Retinal pigment epithelial cell (primary cell): ENCODE data around the gene RBMS1.

ENCODE experiments used
- DNase-seq: peaks from one replicate; pipeline ENCODE4 v3.0.0-alpha.2; 2010; ENCODE audit warnings: low read depth
- H3K4me3 ChIP-seq: 2 replicates; pipeline ENCODE4 v1.5.1; 2011; ENCODE audit warnings: mild to moderate bottlenecking, low read length, control low read depth, moderate library complexity
- TF ChIP-seq, protein P1 (sequence below): conservative IDR thresholded peaks from 2 replicates; pipeline ENCODE4 v1.5.1; 2011; ENCODE audit warnings: low read depth, low read length, control low read depth, inconsistent platforms

The RBMS1 gene

DNA sequence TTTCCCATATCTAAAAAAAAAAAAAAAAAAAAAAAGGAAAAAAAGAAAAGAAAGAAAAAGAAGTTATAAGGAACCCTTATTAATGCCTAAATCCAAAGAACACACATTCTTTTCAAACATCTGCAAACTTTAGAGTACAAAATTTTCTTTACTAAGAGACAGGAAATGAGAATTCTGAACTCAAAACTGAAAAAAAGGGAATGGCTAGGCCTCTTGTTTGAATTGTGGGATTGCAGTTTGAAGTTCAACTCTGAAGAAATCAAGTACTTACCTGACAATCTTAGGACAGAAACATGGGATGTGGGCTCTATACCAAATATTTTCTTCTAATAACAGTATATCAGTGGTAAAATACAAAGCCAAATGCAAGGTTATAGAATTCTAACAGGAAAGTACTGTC lies 175.4 kb downstream of the RBMS1 start:
- no peak overlapping the region for H3K4me3 ChIP-seq
- TF ChIP-seq, protein P1, sequence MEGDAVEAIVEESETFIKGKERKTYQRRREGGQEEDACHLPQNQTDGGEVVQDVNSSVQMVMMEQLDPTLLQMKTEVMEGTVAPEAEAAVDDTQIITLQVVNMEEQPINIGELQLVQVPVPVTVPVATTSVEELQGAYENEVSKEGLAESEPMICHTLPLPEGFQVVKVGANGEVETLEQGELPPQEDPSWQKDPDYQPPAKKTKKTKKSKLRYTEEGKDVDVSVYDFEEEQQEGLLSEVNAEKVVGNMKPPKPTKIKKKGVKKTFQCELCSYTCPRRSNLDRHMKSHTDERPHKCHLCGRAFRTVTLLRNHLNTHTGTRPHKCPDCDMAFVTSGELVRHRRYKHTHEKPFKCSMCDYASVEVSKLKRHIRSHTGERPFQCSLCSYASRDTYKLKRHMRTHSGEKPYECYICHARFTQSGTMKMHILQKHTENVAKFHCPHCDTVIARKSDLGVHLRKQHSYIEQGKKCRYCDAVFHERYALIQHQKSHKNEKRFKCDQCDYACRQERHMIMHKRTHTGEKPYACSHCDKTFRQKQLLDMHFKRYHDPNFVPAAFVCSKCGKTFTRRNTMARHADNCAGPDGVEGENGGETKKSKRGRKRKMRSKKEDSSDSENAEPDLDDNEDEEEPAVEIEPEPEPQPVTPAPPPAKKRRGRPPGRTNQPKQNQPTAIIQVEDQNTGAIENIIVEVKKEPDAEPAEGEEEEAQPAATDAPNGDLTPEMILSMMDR: no peak
- no peak for DNase-seq

DNA sequence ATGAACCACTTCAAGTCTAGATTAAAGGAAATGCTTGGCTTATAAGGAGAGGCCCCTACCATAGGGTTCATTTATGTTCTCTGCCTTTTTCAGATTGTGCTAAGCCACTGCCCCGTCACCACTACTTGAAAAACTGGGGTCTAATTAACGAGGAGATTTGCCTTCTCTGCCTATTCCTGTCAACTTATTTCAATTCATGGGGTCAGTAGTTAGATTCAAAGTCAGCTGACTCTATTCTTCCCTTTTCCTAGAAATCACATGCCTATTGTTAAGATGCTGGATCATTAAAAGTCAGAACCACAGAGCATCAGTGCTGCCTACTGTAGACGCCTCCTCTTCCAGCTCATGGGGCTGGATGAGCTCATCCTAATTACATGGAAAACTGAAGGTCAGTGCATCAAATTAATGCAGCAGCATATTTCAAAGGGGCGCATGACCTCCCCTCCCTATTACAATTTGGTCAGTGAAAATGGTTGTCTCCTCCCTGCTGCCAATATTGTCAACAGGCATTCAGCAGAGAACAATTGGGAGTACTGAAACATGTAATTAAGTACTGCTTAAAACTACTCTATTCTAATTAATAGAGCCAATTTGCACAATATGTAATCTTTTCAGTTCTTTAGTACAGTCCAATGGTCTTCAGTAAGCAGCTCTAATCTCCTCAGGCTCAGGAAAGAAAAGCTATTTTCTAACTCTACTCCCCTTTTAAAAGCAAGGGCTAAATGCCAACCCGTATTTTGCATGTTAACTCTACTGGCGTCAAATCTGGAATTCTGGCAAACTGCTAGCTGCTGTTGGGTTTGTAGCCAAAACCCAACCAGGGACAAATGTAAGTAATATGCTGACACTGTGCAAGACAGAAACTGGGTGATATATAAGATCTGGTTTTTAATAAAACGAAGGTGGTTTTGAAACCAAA lies 176.2 kb downstream of the RBMS1 start:
- DNase-seq: peak; percentile 95
- TF ChIP-seq, protein P1: no peak
- no peak overlapping the region for H3K4me3 ChIP-seq

DNA sequence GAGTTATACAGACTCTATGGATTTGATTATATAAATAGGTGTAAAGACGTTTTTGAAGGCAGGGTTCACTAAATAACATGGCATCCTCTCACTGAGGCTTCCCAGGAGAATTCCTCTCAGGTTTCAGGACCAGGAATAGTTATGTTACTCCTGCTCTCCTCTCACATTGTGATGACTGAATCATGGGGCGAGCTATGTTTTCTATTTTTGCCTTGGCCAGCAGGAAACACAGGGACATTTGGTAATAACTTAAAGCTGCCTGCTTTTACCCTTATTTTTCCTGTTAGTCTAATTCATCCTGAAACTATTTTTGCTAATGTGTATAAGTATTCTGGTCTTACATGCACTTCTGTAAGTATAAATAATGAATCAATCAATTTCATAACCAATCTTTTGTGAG lies 178.3 kb downstream of the RBMS1 start:
- DNase-seq: no peak
- TF ChIP-seq, protein P1: no peak
- H3K4me3 ChIP-seq: no peak overlapping the region

DNA sequence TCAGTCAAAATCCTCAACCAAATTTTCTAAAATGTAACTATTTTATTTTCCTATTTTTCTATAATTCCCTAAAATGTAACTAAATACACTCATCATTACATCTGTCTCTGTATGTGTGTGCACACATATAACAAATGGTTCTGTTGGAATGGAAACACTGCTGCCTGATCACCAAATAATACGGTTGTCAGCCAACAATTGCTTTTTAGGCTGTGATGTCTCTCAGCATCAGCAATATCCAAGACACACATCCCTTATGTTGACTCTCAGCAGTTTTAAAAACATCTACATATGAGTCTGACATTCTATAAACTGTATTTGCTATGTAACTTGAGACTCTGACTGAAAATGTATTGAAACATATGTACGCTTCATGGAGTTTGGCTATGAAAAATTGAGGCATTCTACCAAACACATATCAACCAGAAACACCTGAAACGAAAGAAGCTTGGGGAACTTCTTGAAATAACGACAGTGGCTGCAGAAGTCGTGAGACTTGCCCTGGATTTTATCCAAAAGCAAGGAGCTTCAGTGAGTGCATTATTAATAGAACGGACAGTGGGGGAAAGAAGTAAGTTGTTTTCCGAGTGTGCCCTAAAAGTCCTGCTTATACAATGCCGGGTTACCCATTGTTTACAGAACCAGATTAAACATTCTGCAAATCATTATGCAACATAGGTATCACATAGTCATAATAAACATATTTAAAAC lies 183.3 kb downstream of the RBMS1 start:
- TF ChIP-seq, protein P1: no peak
- H3K4me3 ChIP-seq: no peak overlapping the region
- DNase-seq: no peak

DNA sequence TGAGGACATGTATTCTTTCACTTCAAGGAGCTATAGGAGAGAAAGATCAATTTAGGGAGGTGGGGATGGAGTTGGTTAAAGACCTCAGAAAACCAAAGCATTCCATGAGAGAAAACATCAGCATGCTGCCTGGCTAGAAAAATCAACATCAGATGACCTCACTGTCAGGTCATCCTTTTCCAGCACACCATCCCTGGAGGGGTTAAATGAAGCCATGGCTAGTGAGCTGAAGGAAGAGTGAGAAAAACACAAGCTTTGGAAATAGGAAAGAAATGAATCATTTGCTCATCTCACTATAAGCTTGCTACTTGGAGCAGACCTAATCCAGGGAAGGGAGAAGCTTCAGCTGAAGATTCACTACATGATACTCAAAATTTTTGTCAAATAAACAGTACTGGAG lies 184.0 kb downstream of the RBMS1 start:
- TF ChIP-seq, protein P1: no peak
- DNase-seq: no peak
- no peak overlapping the region for H3K4me3 ChIP-seq

DNA sequence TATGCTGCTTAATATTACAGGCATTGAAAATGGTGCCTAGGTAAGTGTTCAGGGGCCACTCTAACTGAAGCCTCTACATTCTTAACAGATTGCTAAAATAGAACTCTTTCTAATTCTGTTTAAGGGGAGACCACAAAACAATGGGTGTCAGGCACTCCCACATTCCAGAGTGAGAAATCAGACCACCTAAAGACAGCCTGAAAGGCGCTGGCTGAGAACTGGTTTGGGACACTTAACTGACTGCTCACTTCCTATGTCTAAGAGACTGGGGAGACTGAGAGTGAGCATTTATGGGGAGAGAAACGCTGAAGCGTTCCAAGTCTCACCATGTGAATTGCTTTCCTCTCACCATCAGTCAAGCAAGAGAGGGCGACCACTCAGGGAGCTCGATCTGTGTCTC lies 184.7 kb downstream of the RBMS1 start:
- TF ChIP-seq, protein P1: no peak
- DNase-seq: no peak
- H3K4me3 ChIP-seq: no peak overlapping the region
